ENCODE results near the gene ATAD3B. TPM values are rescaled to one million over a fixed set of nuclear protein-coding genes. Genes with fewer than 3 reads are reported as not detected.
"Not testable (repeated sequence)": the region's sequence is repeated elsewhere in the genome, so short reads cannot be mapped to it uniquely, and the experiment has no call there.

Gene ATAD3B
- total and polyA plus RNA-seq, 2 of the 13 experiments (the other 11 are each of a cell fraction or from before 2014, with no cell fraction given) = 9.6 to 31.1 TPM

DNA sequence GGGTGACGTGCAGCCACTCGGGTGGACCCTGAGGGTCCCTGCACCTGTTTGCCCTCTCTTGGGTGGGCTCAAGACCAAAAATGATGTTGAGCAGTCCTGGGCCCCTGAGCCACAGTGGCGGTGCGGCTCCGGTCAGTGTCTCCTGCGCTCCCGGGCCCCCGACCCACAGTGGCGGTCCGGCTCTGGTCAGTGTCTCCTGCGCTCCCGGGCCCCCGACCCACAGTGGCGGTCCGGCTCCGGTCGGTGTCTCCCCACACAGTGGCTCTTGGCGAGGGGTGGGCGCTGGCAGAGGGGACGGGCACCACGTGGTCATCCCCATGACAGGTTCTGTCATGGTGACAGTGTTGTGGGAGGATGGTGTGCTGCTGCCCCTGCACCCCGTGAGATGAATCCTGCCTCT, 22.7 kb downstream of the ATAD3B start:
- FAIRE-seq; H3K9ac ChIP-seq (ENCODE audit: insufficient read depth, low read depth, low read length); H3K9me3 ChIP-seq (ENCODE audit: low read length); H3K27me3 ChIP-seq (ENCODE audit: control insufficient read depth in 1 of 2, insufficient read depth in 2 of 2, low read length in 2 of 2); H4K20me1 ChIP-seq (ENCODE audit: insufficient read depth, low read length); ATAC-seq; BruUV-seq (replicated peaks); CTCF ChIA-PET (ENCODE audit: low intra/inter-chr PET ratio, low total read pairs); POLR2A ChIA-PET; H3K4me3 ChIP-seq (replicated peaks in 1 of 3; ENCODE audit: insufficient read depth in 1 of 3, low read depth in 2 of 3, low read length in 3 of 3); in situ Hi-C loops (cut with HindIII; ENCODE audit: extremely low pct_ligation_motif_present, low pct_unique_long_range_greater_than_20kb); DNase-seq (ENCODE audit: low spot score); H3K27ac ChIP-seq (ENCODE audit: extremely low read length, insufficient read depth, low read length); H2AFZ ChIP-seq (ENCODE audit: low read length); H3K4me1 ChIP-seq (ENCODE audit: insufficient read depth, low read length); intact Hi-C loops (cut with micrococcal nuclease; ENCODE audit: unreplicated experiment); H3K79me2 ChIP-seq (ENCODE audit: insufficient read depth, low read length); H3K4me2 ChIP-seq (ENCODE audit: low read depth, low read length): not testable (repeated sequence)
- TF ChIP-seq RBFOX2 (IDR thresholded peaks at IDR 0.05; ENCODE audit: low read depth, low read length) = 0 out of 2 replicates have a peak, but pooled peaks have one; percentile 17
- WGBS (ENCODE audit: low lambda C conversion rate) = 95% methylated on average over 17 of the region's 22 CpGs
- H3K36me3 ChIP-seq (replicated peaks in 1 of 2; ENCODE audit: control insufficient read depth in 1 of 2, insufficient read depth in 2 of 2, low read length in 2 of 2) = peaks cover 11 to 29% of the 10 kb centered on the region in 2 experiments; a peak in 4 of 5 replicates

DNA sequence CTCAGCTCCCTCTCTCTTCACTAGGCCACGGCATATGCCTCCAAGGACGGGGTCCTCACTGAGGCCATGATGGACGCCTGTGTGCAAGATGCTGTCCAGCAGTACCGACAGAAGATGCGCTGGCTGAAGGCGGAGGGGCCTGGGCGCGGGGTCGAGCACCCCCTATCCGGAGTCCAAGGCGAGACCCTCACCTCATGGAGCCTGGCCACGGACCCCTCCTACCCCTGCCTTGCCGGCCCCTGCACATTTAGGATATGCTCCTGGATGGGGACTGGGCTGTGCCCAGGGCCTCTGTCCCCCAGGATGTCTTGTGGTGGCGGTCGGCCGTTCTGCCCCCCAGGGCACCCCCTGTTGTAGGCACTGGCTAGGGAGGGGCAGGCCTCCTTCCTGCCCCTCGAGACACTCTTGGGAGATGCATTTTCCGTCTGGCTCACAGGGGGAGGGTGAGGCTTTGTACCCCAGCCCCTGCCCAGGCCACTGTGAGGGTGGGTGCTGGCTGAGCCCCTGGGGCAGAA, 24.0 kb downstream of the ATAD3B start:
- H3K36me3 ChIP-seq (replicated peaks in 1 of 2; ENCODE audit: control insufficient read depth in 1 of 2, insufficient read depth in 2 of 2, low read length in 2 of 2) = peaks cover 9 to 23% of the 10 kb centered on the region in 2 experiments; a peak in 4 of 5 replicates
- H4K20me1 ChIP-seq (ENCODE audit: insufficient read depth, low read length); H3K27ac ChIP-seq (ENCODE audit: extremely low read length, insufficient read depth, low read length); intact Hi-C loops (cut with micrococcal nuclease; ENCODE audit: unreplicated experiment); FAIRE-seq; DNase-seq (ENCODE audit: low spot score); in situ Hi-C loops (cut with HindIII; ENCODE audit: extremely low pct_ligation_motif_present, low pct_unique_long_range_greater_than_20kb); H3K4me1 ChIP-seq (ENCODE audit: insufficient read depth, low read length); H2AFZ ChIP-seq (ENCODE audit: low read length); H3K9me3 ChIP-seq (ENCODE audit: low read length); CTCF ChIA-PET (ENCODE audit: low intra/inter-chr PET ratio, low total read pairs); H3K4me3 ChIP-seq (replicated peaks in 1 of 3; ENCODE audit: insufficient read depth in 1 of 3, low read depth in 2 of 3, low read length in 3 of 3); BruUV-seq (replicated peaks); H3K4me2 ChIP-seq (ENCODE audit: low read depth, low read length); H3K79me2 ChIP-seq (ENCODE audit: insufficient read depth, low read length); POLR2A ChIA-PET; H3K9ac ChIP-seq (ENCODE audit: insufficient read depth, low read depth, low read length); H3K27me3 ChIP-seq (ENCODE audit: control insufficient read depth in 1 of 2, insufficient read depth in 2 of 2, low read length in 2 of 2): not testable (repeated sequence)
- peak; percentile 13 for ATAC-seq
- 0 out of 4 replicates have a peak, but pooled peaks of 1 of the 2 experiments have one; percentile 14 for TF ChIP-seq POLR2A (IDR thresholded peaks at IDR 0.05; ENCODE audit: insufficient read depth in 1 of 2, low read depth in 2 of 2, low read length in 2 of 2)
- 96% methylated on average over 16 of the region's 18 CpGs for WGBS (ENCODE audit: low lambda C conversion rate)
